M059J (cell line): ENCODE results near the gene PEX5L. TPM values are rescaled to one million over a fixed set of nuclear protein-coding genes. Genes with fewer than 3 reads are reported as not detected.
A peak's percentile ranks its signal among the peaks of the same experiment; 100 is the strongest.

ENCODE experiments used
- DNase-seq: peaks from one replicate; pipeline ENCODE4 v3.0.0-alpha.2; 2012; ENCODE audit warnings: low read depth
- total RNA-seq: library from RNA; depleted of rRNA; stranded (reverse); fragments of >200 nt; shearing (Covaris generic); gene quantifications from 2 replicates; pipeline ENCODE4 v1.2.3, GENCODE V29; 2014

PEX5L gene
- total RNA-seq, 1 experiment from 2014 or later: 1.7 TPM

DNA sequence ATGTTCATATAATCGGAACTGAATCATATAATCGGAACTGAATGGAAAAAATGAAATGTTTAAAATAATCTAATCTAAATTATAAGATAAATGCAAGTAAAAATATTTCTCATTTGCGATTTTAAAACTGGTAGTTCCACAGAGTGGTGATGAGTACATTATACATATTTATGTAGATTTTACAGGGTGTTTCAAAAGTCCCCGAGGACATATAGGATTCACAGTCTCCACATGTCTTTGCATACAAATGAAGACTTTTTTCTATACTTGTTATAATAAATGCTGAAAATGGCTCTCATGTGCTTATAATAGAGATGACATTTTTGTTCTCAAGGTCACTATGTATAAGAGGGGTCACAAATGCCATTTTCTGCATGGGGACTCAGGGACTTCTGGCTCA, 139.5 kb downstream of the PEX5L start:
- no peak for DNase-seq

DNA sequence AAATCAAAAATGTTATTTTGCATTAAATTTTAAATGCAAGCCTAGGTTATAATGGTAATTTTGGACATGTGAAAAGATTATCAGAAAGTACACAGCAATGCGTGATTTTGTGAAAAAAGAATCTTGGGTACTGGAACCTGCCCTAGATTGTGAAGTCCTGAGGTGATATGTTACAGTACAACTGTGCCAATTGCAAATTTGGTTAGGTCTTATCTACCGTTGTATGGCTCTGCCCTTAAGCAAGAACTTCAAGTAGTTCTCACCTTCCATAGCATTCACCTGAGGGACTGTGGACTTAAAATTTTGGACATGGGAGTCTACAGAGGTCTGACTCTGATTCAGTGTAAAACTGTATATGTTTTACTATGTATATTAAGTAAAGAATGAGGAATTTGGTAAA, 140.2 kb downstream of the PEX5L start:
- DNase-seq: no peak

DNA sequence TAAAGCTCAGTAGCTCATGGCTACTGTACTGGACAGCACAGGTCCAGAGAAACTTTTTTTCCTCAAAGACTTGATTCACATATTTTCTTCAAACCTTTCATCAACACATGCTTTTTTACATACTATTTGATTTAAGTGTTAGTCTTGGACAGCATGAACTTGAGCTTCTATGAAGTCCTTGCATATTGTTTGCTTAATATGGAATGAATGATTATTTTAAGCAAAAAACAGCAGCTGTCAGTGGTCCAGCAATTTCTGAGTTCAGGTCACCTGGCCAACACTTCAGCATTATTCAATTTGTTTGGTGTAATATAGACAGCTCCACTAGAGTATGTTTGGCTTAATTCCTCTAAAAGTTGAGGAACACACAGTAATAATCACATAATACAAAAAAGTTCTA, 141.4 kb downstream of the PEX5L start:
- no peak for DNase-seq

DNA sequence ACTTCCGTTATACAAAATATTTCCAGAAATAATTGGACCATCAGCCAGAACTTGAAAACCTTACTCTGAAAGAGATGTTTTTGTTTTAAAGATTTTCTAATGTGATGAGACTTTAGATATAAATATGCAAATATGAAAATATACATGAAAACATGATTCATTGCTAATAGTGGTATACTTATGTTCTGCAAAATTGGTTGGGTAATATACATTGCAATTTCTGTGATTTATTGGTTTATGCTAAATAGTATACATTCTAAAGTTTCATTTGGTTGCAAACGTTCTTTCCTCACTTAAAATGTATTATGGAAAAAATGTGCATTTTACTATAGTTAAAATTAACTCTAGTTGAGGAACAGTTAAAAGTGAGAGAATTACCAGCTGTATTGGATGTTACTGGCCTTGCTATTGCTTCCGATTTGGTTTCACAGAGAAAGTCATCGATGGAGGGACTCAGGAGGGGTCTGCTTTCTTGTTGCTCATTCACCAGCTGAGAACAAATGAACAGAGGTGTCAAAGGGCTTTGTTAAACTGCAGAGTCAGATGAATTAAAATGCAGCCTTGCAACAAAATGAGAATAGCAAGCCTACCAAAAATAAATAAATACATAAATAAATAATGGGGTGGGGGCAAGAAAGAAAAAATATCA, 149.3 kb downstream of the PEX5L start:
- no peak for DNase-seq

DNA sequence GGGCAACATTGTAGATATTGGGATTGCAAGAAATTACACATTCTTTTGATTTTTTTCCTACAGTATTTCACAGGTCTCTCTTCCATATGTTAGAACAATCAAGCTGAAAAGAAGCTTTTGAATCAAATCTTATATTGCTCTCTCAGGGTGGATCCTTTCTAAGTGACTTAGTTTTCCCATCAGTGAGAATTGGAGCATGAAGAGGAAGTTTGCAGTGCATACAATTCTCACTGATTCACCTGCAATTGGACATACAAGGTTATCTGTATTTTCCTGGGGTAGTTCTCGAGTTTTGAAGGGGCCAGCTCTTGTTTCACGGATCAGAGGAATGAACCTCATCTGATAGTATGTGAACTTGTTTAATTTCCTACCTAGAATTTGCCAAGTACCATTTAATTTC, 150.8 kb downstream of the PEX5L start:
- DNase-seq: no peak

DNA sequence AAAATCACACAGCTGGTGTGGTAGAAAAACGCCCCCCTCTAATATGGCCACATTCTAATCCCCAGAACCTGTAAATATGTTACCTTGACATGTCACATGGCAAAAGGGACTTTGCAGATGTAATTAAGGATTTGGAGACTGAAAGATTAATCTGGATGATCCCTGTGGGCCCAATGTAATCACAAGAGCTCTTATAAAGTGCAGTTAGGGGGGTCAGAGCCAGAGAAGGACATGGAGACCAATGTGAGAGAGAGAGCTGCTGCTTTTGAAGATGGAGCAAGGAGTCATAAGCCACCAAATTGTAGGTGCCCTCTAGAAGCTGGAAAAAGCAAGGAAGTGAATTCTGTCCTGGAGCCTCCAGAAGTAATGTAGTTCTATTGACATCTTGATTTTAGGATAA, 152.6 kb downstream of the PEX5L start:
- no peak for DNase-seq

DNA sequence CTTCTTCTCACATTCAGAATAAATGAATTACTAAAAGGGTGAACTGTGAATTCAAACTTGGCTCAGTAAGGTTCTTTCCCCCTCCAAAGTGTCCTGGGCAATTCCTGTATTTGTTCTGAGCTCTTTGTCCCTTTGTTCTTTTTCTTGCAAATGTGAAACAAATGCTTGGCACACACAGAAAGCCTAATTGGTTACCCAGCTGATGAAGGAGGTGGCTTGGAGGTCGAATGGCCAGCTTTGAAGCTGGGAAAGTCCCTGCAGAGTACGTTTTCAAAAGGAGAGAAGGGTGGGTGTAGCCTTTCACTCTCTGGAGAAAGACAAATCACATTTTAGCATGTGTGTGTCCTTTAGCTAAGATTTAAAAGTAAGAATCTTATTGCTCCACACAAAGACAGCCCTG, 154.4 kb downstream of the PEX5L start:
- DNase-seq: no peak

DNA sequence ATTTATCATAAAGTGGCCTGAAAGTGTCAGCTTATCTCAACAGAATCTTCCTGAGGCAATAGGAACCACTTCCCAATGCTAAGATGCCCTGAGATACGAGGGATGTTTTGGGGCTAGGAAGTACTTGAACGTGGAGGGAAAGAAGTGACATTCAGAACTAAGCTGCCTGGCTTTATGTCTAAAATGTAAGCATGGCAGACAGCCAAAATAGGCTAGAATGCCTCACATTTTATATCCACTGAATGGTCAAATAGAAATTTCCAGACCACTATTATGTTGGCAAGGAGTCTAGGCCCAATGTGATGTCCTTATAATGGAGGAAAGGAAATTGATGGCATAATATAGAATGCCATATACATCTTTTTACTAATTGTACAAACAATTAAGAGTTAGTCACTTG, 154.9 kb downstream of the PEX5L start:
- DNase-seq: no peak

DNA sequence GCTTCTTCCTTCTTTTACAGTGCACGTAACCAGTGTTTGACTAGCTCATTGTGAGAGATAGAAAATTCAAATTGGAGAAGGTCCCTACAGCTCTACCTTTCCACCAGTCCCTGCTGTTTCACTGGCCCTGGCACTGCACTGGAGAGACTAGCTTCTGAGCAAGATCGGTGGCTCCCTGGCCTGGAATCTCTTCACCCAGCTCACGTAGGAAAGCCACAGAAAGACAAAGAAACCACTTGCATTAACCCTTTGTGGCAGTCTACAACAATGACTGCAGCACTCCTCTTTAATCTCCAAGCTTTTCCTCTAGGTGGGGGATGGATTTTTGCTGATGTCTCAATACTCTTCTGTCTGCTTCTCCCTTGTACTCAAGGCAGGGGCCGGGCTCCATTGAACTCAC, 155.9 kb downstream of the PEX5L start:
- no peak for DNase-seq

DNA sequence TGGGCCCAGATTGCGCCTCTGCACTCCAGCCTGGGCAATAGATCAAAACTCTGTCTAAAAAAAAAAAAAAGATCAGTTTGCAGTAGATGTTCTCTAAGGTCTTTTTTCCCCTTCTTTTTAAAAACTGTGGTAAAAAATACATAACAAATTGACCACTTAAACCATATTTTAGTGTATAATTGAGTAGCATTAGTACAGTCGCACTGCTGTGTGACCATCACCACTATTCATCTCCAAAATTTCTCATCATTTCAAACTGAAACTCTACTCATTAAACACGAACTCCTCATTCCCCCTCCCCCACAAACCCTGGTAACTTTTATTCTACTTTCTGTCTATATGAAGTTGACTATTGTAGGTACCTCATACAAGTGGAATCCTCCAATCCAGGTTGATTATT, 160.3 kb downstream of the PEX5L start:
- no peak for DNase-seq

DNA sequence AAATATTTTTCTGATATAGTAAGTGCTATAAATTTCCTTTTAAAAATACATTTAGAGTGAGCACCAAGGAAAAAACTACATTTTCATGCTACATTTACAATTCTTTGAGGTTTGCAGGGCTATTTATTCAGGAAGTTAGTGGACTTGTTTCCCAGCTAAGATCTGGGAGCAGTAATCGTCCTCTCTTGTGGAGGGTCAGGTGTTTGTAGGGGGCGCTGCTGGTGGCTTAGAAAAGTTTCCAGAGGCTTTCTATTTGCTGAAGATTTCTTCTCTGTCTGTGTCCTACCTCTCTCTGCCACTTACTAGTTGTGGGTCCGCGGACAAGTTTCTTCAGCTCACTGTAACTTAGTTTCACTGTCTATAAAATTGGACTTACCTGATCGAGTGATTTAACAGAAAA, 163.9 kb downstream of the PEX5L start:
- DNase-seq: no peak

DNA sequence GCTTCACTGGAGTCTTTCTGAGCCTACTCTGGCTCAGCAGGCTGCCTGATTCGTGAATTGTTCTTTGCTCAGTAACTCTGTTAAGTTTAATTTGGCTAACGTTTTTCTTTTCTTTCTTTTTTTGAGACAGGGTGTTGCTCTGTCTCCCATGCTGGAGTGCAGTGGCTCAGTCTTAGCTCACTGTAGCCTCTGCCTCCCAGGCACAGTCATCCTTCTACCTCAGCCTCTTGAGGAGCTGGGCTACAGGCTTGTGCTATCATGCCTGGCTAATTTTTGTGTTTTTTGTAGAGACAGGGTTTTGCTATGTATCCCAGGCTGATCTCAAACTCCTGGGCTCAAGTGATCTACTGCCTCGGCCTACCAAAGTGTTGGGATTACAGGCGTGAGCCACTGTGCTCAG, 165.0 kb downstream of the PEX5L start:
- DNase-seq: no peak

DNA sequence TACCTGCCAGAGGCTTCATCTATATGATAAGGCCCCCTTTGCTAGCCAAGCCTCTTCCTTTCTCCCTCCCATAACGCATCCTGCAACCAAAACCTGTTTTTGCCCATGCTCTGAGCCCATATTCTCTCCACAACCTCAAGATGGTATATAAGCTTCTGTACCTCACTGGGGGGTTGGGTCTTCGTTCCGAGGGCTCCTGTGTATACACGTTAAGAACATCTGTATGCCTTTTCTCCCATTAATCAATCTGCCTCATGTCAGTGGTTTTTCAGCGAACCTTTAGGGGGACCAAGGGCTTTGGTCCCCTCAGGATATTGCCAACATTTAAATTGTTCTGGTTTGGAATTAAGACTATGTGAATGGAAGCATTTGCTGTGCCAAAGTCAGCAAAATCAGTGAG, 168.0 kb downstream of the PEX5L start:
- DNase-seq: no peak

DNA sequence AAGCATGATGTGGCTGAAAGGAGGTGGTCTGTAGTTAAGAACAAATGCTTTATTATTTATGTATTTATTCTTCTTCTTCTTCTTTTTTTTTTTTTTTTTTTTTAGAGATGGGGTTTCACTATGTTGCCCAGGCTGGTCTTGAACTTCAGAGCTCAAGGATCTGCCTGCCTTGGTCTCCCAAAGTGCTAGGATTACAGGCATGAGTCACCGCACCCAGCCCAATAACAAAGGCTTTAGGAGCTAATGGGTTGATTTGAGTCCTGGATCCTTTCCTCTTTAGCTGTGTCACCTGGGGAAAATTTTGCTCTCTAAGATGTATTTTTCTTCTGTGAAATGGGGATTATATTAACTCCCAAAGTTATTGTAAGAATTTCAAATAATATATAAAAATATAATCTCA, 168.8 kb downstream of the PEX5L start:
- DNase-seq: no peak

DNA sequence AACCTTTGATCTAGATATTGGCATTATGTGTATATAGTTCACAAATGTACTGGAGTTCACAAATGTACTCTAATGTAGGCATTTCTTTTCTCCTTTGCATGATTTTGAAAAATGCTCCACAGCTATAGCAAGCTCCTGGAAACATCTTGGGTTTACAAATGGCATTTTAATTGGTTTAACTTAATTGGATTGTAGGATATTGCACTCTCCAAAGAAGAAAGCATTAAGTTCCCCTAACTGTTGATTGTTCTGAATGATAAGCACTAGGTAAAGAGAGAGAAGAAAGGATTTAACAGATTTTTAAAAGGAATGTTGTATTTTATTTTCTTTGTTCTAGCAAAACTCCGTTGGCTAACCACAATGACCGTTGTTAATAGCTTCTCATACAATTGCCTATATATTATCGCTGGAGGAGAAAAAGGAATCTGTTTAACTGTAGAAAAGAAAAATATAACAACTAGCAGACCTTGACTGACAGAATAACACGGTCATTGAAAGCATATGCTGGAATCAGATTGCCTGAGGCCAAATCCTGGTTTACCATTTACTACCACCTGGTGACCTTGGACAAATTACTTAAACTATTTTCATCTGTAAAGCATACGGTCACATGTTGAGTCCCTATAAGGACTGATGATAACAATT, 170.8 kb downstream of the PEX5L start:
- DNase-seq: peak; percentile 16

DNA sequence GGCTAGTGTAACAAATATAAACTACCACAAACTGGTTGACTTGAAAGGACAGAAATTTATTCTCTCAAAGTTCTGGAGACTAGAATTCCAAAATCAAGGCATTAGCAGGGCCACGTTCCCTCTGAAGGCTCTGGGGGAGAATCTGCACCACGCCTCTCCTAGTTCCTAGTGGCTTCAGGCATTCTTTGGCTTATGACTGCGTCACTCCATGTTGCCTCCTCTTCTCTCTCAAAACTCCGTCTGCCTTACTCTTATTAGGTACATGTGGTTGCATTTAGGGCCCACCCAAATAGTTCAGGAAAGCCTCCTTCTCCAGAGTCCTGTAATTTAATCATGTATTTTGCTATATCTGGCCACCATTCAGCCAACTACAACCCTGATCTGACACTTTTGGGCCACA, 174.8 kb downstream of the PEX5L start:
- no peak for DNase-seq

DNA sequence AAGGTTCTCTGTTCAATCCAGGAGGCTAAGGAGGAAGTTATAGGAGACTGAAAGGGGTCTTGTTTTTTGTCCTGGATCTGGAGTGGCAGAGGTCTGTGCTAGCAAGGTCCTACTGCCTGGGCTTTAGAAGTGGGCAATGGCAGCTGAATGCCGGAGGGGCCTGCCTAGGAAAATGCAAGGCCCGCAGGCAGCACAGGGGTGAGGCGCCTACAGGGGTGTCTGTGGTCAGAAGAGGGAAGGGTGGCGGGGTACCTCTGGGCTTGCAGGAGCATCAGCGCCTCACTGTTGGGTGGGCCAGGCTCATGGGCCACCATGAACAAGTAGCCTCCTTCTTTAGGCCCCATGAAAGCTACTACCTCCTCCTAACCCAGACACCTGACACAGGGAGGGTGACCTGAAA, 175.4 kb downstream of the PEX5L start:
- no peak for DNase-seq

DNA sequence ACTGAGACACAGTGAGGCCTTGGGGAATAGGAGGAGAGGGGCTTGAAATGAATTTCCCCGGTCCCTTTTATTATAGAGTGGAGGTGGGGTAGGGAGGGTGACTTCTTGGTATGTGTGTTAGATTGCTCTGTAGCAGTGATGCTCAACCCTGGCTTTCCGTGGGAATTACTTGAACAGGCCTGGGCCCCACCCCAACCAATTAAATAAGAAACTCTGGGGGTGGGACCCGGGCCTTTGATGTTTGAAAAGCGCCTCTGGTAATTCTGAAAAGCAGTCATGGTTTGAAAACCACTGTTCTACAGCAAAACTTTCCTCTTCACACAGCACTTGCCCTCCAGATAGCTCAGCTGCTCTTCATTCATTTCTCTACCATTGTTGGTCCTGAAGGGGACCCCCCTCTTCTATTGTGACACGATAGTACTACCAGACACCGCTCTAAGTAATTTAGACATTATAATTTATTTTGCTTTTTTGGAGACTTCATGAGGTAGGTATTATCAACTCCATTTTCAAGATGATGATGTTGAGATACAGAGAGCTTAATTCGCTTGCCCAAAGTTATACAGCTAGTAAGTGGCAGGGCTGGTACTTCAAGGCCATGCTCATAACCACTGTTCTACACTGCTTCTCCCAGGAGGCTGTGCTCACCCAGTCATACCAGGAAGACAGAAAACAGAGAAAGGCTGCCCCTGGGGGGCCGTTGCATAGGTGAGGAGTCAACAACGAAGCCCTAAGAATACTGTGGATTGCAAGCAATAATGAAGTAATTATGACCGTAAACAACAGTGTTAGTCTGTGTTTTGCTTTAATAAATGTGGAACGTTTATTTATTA, 176.2 kb downstream of the PEX5L start:
- DNase-seq: no peak

DNA sequence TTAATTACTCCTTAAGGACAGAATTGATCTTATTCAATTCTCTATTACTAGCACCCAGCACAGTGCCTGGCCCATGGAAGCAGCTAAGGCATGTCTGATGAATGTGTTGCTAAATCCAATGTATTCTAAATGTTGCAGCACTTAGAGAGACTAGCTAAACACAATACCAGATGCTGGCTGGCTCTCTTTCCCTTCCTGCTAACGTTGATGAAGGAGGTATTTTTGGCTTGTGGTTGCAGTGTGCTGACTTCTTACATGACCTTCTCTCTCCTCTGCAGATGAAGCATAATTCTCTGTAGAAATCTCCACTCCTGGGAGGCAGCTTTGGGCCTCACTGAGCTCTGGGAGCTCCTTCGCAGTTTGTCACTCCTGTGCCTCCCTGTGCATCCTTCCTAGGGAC, 183.6 kb downstream of the PEX5L start:
- DNase-seq: peak; percentile 25

DNA sequence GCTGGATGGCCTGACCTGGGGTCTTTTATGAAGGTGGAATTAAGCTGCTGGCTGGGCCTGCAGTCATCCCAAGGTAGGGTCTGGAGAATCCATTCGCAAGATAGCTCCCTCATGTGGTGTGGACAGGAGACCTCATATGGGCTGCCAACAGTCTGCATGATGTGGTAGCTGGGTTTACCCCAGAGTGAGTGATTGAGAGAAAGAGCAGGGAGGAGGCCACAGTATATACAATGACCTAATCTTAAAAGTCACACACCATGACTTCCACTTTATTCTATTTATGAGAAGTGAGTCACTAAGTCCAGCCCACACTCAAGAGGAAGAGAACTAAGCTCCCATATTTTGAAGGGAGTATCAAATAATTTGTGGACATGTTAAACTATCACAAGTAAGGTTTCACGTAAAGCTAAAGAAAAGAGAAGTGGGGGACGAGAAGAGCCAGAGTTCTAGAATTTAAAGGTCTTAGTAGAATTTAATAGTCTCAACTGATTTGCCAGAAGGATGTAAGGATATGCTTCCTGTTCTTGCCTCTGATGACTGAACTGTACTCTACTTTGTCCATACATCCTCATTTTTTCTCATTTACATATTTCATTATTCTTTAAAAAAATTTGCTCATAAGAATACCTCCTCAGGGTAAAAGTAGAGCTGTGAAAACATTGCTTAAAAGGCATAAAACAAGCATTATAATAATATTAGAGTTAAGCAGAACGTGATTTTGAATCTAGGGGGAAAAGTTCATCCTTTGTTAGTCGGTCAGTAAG, 184.4 kb downstream of the PEX5L start:
- peak; percentile 60 for DNase-seq

DNA sequence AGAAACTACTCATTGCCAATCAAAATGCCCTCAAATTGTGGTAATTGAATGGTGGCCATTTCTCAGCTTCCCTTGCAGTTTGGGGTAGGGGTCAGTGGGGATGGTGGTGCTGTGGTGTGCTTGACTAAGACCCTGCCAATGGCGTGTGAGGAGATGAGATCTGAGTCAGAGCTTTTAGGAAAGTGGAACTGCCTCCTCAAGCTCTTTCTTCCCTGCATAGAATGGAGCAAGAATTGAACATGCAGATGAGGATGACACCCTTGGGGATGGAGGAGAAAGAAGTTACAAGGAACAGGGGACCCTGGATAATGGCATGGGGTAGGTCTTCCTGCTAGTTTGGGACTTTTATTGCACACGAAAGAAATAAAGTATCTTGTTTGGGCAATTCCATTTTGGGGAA, 188.0 kb downstream of the PEX5L start:
- DNase-seq: no peak

DNA sequence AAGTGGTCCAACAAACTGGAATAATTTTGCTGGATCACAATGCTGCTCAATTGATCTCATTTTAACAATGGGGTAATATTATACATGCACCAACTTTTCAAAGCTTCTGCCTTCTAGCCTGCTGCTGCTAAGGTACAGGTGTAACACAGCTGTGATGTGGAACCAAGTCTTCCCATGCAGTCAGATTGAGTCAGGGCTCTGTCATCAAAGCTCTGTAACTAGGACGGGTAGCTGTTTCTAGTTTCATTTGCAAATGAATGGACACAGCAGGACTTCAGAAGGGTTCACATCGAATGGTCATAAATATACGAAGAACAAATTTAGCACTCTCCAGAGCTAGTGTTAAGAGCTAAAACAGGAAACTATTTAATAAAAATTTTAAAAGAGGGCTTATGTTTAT, 194.7 kb downstream of the PEX5L start:
- no peak for DNase-seq
